ENCODE measurements around the gene SH3PXD2B. TPM values are rescaled to one million over a fixed set of nuclear protein-coding genes. Genes with fewer than 3 reads are reported as not detected.

The SH3PXD2B gene
- total RNA-seq, 6 experiments from 2014 or later: 2.5 to 6.8 (median 5.2) TPM

DNA sequence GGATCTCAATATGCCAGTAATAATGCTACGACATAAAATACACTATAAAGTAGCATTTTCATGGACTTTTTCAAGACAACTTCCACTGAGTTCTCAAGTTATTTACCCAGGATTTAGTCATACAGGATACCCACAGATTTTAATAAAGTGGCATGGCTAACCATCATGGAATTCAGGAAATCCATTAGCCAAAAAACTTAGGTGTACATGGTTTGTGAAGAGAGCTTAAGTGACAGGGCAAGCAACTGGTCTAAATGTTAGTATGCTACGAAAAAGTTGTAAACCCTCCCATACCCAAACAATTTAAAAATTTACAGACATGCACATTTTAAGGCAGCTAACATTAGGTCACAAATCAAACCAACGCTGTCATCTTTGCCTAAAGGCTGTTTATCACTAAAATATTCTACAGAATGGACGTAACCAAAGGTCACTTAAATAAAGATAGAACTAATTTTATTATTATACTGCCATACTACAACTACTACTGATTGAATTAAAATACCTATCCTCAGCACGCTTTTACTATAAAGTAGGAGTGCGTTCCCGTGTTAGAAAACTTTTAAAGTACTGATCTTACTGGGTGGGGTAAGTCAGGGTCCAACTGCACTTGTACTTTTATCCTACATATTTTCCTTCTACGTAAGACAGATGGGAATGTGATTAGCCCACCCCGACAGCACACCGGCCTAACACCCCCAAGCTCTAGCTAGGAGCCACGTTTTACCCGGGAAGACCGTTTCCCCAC, 171.9 kb downstream of the SH3PXD2B start:
- Histone ChIP-seq H3K36me3 (no peaks in the 10 kb centered on the region), H3K4me1 (peaks cover 0 to 26% (median 3%) of the 10 kb centered on the region in 4 donors), H3K9me3 (no peaks in the 10 kb centered on the region), H3K27me3 (no peaks in the 10 kb centered on the region), H3K4me3 (peak overlapping the region; percentile 75 to 98 (median 86)), H3K27ac (peak overlapping the region; percentile 32 to 72 (median 66))
- DNase-seq (no peak), ATAC-seq (no peak)
- intact Hi-C loops (cut with DNase I): no loop called here
- 11% methylated on average over 13 of the region's 13 CpGs for WGBS (ENCODE audit: insufficient coverage, low coverage, low lambda C conversion rate, missing lambda C conversion rate)
- TF ChIP-seq POLR2A (IDR thresholded peaks at IDR 0.05): no peak
- TF ChIP-seq, protein P1, sequence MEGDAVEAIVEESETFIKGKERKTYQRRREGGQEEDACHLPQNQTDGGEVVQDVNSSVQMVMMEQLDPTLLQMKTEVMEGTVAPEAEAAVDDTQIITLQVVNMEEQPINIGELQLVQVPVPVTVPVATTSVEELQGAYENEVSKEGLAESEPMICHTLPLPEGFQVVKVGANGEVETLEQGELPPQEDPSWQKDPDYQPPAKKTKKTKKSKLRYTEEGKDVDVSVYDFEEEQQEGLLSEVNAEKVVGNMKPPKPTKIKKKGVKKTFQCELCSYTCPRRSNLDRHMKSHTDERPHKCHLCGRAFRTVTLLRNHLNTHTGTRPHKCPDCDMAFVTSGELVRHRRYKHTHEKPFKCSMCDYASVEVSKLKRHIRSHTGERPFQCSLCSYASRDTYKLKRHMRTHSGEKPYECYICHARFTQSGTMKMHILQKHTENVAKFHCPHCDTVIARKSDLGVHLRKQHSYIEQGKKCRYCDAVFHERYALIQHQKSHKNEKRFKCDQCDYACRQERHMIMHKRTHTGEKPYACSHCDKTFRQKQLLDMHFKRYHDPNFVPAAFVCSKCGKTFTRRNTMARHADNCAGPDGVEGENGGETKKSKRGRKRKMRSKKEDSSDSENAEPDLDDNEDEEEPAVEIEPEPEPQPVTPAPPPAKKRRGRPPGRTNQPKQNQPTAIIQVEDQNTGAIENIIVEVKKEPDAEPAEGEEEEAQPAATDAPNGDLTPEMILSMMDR (IDR thresholded peaks at IDR 0.05): no peak

DNA sequence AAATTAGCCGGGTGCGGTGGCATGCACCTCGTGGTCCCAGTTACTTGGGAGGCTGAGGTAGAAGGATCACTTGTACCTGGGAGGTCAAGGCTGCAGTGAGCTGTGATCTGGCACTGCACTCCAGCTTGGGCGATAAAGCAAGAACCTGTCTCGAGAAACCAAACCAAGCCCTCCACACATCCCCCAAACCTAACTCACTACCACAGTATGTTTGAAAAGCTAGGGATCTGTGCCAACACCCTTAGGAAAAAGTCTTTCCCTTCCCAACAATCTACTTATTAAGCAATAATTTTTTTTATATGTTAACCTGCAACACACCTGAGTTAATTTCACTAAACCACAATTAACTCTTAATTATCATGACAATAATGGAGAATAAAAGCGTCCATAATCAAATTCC, 173.0 kb downstream of the SH3PXD2B start:
- no peak for ATAC-seq
- Histone ChIP-seq H3K27me3 (no peaks in the 10 kb centered on the region), H3K36me3 (no peaks in the 10 kb centered on the region), H3K27ac (no peak overlapping the region), H3K4me3 (no peak overlapping the region), H3K4me1 (peaks cover 0 to 29% (median 3%) of the 10 kb centered on the region in 4 donors), H3K9me3 (no peaks in the 10 kb centered on the region)
- TF ChIP-seq, protein P1 (IDR thresholded peaks at IDR 0.05): no peak
- TF ChIP-seq POLR2A (IDR thresholded peaks at IDR 0.05): no peak
- intact Hi-C loops (cut with DNase I): no loop called here
- DNase-seq: no peak
- WGBS (ENCODE audit: insufficient coverage, low coverage, low lambda C conversion rate, missing lambda C conversion rate): 92% methylated on average over 4 of the region's 6 CpGs

DNA sequence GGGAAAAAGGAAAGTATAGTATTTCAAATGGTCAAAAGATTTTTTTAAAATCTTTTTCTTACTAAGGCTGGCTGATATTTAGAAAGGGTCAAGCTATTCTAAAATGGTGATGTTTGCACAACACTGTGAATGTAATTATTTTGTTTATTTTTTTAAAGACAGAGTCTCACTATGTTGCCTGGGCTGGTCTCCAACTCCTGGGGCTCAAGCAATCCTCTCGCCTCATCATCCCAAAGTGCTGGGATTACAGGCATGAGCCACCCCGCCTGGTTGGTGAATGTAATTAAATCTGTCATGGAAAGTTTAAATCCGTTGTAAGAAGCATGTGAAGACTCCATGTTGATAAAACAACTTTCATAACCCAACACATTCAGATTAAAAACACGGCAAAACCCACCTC, 173.4 kb downstream of the SH3PXD2B start:
- Histone ChIP-seq H3K9me3 (no peaks in the 10 kb centered on the region), H3K27me3 (no peaks in the 10 kb centered on the region), H3K4me3 (no peak overlapping the region), H3K36me3 (no peaks in the 10 kb centered on the region), H3K4me1 (peaks cover 0 to 29% (median 3%) of the 10 kb centered on the region in 4 donors), H3K27ac (no peak overlapping the region)
- no peak for TF ChIP-seq POLR2A (IDR thresholded peaks at IDR 0.05)
- TF ChIP-seq, protein P1 (IDR thresholded peaks at IDR 0.05): no peak
- DNase-seq (no peak), ATAC-seq (no peak)
- intact Hi-C loops (cut with DNase I): no loop called here
- WGBS (ENCODE audit: insufficient coverage, low coverage, low lambda C conversion rate, missing lambda C conversion rate): 79% methylated on average over 4 of the region's 4 CpGs

DNA sequence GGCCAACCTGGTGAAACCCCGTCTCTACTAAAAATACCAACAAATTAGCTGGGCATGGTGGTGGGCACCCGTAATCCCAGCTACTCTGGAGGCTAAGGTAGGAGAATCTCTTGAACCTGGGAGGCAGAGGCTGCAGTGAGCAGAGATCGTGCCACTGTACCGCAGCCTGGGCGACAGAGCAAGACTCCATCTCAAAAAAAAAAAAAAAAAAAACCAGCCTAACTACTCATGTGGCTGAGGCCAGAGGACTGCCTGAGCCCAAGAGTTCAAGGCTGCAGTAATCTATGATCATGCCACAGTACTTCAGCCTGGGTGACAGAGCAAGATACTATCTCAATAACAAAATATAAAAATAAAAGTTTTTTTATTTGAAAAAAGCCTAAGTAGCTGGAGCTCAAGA, 174.0 kb downstream of the SH3PXD2B start:
- H3K4me1 ChIP-seq: peaks cover 0 to 29% (median 3%) of the 10 kb centered on the region in 4 donors
- H3K9me3 ChIP-seq: no peaks in the 10 kb centered on the region
- TF ChIP-seq, protein P1 (IDR thresholded peaks at IDR 0.05): no peak
- TF ChIP-seq POLR2A (IDR thresholded peaks at IDR 0.05): no peak
- 94% methylated on average over 3 of the region's 5 CpGs for WGBS (ENCODE audit: insufficient coverage, low coverage, low lambda C conversion rate, missing lambda C conversion rate)
- H3K36me3 ChIP-seq: no peaks in the 10 kb centered on the region
- DNase-seq: no peak
- no peak overlapping the region for H3K27ac ChIP-seq
- intact Hi-C loops (cut with DNase I): no loop called here
- ATAC-seq: no peak
- H3K4me3 ChIP-seq: no peak overlapping the region
- no peaks in the 10 kb centered on the region for H3K27me3 ChIP-seq

Data from right lobe of liver (tissue), 6 donors.